HG03103 (cell line): ENCODE measurements around the gene SHISA6.

Source experiments
- ATAC-seq: cut with Tn5 transposase; IDR thresholded peaks from one replicate; pipeline ENCODE4 v1.9.1; 2021; ENCODE audit warnings: low read depth; ENCODE audit not compliant: unreplicated experiment

Gene SHISA6

DNA sequence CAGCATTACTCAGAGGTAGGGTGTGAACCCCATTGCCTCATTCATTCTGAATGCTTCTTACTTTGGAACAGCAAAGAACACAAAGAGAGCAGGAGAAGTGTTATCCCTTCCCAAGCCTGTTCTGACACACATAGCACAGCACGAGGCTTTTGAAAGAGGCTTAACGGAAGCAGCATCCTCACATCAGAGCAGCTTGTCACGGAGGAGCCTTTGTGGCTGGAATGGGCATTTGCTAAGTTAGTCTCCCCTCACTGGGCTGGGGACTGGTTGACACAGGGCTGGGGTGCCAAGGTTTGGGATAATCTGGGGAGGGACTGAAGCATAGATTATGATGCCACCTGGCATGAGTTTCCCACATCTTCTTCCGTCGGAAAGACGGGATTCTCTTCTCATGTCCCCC lies 189.7 kb downstream of the SHISA6 start:
- no peak for ATAC-seq

DNA sequence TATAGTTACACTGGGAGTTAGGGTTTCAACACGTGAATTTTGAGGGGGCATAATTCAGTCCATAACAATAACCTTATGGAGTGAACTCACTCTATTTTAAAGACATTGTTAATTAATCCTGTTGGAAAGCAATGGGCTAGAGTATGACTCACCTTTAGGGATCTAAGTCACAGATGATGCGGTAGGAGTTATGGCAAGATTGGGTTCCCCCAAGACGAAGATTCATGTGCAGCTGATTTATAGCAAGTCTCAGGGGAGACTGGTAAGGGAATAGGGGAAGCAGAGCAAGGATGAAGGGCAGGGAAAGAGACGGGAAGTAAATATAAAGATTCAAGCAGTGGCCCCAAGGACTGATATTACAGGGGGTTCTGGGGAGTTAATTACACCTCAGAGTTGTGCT lies 197.7 kb downstream of the SHISA6 start:
- ATAC-seq = no peak

DNA sequence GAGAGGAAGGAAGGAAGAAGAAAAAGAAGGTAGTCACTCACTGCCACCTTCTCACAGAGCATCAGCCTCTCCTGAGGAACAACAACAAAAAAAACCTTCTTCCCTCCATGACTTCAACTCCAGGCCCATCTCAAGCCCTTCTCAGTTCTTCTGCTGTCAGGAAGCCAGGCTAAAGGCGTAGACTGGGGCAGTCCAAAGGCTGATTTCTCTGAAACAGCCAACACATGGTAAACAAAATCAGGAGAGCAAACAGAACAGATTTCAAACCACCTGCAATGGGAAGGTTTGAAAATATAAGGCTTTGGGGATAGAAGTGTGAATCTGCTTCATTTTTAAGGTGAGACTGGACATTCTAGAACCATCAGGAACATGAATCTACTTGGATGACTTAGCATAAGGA lies 200.0 kb downstream of the SHISA6 start:
- no peak for ATAC-seq

- no peak for ATAC-seq
These were observed 205.3 kb downstream of the SHISA6 start for GRCh38 chr17:11446316-11446715.

DNA sequence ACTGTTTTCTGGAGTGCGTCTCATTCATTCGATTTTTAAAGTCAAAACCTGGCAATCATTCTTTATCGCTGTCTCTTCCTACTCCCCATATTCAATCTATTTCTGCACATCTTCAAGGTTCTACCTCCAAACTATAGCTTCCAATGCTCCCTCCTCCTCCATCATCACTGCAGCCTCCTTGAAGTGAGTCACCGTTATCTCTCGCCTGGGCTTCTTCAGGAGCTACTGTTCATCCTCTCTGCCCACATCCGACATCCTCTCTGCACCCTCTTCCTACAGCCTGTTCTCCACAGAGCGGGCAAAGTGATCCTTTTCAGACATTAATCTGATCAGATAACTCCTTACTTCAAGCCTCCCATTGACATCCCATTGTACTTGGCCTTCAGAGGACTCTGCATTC lies 213.1 kb downstream of the SHISA6 start:
- ATAC-seq = no peak

GRCh38 chr17:11458279-11458678 lies 217.3 kb downstream of the SHISA6 start:
- no peak for ATAC-seq

GRCh38 chr17:11459861-11460331 lies 218.9 kb downstream of the SHISA6 start:
- ATAC-seq = no peak

DNA sequence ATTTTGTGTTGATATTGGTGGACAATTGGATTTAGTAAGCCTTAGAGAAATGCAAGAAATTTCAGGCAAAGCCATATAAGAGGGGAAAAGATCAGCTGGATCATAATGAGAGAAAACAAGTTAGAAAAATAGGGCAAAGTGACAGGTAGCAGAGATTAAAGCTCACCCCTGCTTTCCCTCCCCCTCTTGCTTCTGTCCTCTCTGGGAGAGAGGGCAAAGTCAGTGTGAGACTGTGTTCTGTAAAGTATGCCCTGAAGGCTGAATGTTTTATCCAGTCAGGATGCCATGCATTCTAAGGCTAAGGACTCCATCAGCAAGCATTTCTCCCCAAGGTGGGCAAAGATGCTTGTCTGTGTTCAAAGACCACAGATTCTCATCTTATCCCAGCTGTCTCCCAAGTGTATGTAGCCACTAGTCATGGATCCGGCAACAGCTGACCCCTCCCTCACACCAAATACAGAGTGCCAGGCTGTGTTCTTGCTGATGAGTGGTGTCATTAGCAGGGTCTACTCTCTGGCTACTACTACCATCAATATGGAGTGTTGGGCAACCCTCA lies 221.1 kb downstream of the SHISA6 start:
- ATAC-seq = no peak

DNA sequence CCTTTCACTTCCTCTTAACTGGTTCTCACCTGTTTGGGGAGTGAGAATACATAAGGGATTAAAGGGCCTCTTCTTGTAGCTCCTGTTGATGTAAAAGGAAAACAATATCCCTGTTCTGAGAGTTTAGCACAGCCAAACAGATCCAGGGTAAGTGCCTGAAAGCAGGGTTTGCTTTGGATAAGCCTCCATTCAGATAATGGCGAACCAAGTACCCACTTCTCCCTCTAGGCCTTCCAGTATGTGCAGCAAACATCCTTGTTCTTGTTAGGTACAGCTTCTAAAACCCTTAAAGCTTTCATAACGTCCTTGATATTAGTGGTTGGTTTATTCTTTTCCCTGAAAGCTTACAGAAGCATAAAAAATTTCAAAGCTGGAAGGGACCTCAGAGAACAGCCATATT lies 226.6 kb downstream of the SHISA6 start:
- ATAC-seq = no peak

- no peak for ATAC-seq
These were observed 244.5 kb downstream of the SHISA6 start for GRCh38 chr17:11485336-11486100.

- ATAC-seq = no peak
These were observed 245.3 kb downstream of the SHISA6 start for GRCh38 chr17:11486101-11486867.

- no peak for ATAC-seq
These were observed 245.9 kb downstream of the SHISA6 start for GRCh38 chr17:11486868-11487310.

- no peak for ATAC-seq
These were observed 246.5 kb downstream of the SHISA6 start for GRCh38 chr17:11487469-11487868.

- ATAC-seq = no peak
These were observed 247.4 kb downstream of the SHISA6 start for GRCh38 chr17:11488407-11488806.

- ATAC-seq = no peak
These were observed 249.2 kb downstream of the SHISA6 start for GRCh38 chr17:11490171-11490755.

DNA sequence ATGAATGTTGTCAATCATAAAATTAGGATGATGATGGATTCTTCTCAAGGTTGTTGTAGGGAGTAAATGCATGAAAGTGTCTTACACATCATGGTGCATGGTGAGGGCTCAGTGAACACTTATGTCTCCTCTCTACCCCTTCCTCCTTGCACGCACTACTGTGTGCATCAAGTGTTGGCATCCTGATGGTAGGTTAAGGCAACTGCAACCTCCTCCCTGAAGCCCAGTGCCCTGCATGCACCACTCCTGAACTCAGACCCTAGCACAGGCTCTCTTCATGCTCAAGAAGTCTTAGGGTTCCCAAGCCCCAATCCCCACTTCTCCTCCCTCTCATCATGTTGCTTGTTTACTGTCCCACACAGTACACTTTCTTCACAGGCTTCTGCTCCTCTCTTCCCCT lies 251.5 kb downstream of the SHISA6 start:
- no peak for ATAC-seq

DNA sequence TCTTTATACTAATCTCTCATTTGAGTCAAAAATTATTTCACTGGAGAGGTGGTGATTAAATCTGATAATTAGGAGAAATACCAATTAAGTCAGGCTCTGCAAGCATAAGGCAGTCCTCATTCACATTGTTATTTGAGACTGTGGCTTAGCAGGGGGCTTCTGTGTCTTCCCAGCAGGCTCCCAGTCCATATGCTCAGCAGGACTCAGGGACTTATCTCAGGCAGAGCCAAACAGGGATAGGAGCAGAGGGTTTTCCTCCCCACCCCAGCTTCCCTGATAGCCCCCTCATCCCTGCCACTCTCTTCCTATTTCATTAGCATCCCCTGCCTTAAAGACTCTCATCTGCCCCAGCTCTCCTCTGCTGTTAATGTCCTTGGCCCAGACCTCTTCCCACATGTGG lies 252.9 kb downstream of the SHISA6 start:
- no peak for ATAC-seq

GRCh38 chr17:11495613-11496012 lies 254.6 kb downstream of the SHISA6 start:
- ATAC-seq = no peak

DNA sequence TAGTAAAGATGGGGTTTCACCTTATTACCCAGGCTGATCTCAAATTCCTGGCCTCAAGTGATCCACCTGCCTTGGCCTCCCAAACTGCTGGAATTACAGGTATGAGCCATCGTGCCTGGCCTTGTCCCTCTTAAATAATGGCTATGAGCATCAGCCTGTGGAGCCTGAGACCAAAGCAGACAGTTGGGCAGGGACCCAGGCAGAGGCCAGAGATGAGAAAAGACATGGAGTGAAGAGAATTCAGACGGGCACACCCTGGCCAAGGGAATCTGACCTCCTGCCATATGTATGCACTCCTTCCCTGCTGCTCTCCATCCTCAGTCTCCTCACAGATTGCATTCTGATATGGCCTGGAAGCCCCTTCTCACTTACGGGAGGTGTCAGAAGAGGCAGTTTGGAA lies 258.9 kb downstream of the SHISA6 start:
- no peak for ATAC-seq

- no peak for ATAC-seq
These were observed 262.5 kb downstream of the SHISA6 start for GRCh38 chr17:11503308-11504035.

DNA sequence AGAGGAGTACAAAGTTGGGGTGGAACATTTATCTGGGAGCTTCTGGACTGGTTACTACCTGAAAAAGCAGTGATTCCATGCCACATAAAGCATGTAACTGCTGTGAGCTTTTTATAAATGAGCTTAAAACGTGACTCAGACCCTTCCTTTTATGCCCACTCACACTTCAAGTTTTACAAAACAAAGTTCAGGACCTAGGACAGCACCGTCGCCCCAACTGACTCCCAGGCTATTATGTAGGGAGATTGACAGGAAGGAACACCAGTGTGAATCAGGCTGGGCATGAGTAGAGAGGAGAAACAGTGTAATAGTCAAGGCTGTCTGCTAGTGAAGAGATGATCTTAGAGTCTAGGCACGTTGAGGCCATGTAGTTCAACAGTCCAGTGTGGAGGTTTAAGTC lies 265.6 kb downstream of the SHISA6 start:
- no peak for ATAC-seq
